Astrocyte of the hippocampus (primary cell): ENCODE measurements around the gene ACOX1.

Experiments
- DNase-seq: peaks from one replicate; pipeline ENCODE4 v3.0.0; 2011; ENCODE audit warnings: low read depth, low spot score

ACOX1 gene

GRCh38 chr17:76008630-76009425 is 29.9 kb upstream of the ACOX1 start:
- no peak for DNase-seq

DNA sequence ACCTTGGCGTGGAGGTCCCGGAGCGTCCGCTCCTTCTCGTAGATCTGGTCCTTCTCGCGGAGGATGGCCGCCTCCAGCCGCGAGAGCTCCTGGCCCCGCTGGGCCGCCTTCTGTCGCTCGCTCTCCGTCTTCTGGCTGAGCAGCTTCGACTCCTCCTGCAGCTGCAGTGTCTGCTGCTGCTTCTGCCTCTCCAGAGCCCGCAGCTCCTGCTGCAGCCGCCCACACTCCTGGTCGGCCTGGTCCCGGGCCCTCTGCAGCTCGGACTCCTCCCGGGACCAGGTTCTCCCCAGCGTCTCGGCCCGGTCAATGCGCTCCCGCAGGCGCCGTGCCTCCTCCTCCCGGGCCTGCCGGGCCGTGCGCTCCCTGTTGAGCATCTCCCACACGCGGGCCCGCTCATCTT is 29.2 kb upstream of the ACOX1 start:
- DNase-seq = no peak

DNA sequence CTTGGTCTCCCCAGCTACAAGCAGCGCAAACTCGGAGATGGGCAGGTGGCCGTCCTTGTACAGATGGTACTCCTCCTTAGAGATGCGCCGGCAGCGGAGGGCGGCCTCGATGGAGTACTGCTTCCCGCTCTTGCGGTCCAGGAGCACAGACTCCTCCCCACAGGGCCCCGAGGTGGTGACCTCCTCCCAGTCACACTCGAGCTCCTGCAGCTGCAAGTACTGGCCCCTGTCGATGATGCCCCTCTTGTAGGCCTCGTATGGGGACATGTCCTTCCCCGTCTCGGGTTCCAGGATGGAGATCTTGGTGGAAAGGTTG is 28.8 kb upstream of the ACOX1 start:
- DNase-seq = no peak

DNA sequence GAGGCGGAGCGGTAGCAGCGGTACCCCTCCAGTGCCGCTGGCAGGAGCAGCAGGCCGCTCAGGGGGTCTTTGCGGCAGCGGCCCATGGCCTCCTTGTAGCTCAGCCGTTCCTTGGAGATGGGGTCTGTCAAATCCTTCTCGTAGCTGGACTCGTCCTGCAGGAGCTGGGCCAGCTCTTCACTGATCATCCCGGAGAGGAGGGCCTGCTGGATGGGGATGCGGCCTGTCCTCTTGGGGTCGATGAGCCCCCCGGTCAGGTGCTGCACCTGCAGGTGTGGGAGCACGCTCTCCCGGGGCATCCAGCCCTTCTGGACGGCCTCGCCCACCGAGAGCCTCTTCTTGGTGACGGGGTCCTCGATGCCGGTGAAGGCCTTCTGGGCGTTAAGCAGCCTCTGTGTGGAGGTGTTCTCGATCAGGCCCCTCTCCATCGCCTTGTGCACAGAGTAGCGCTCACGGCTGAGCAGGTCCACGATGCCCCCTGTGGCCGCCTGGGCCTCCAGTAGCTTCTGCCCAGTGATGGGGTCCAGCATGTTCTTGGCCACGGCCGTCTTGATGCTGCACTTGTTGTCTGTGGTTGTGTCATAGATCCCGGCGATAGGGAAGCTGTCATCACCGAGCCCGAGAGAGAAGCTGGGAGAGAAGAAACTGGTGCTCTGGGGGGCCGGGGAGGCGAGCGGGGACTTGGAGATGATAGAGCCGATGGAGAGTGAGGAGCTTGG is 28.3 kb upstream of the ACOX1 start:
- no peak for DNase-seq

DNA sequence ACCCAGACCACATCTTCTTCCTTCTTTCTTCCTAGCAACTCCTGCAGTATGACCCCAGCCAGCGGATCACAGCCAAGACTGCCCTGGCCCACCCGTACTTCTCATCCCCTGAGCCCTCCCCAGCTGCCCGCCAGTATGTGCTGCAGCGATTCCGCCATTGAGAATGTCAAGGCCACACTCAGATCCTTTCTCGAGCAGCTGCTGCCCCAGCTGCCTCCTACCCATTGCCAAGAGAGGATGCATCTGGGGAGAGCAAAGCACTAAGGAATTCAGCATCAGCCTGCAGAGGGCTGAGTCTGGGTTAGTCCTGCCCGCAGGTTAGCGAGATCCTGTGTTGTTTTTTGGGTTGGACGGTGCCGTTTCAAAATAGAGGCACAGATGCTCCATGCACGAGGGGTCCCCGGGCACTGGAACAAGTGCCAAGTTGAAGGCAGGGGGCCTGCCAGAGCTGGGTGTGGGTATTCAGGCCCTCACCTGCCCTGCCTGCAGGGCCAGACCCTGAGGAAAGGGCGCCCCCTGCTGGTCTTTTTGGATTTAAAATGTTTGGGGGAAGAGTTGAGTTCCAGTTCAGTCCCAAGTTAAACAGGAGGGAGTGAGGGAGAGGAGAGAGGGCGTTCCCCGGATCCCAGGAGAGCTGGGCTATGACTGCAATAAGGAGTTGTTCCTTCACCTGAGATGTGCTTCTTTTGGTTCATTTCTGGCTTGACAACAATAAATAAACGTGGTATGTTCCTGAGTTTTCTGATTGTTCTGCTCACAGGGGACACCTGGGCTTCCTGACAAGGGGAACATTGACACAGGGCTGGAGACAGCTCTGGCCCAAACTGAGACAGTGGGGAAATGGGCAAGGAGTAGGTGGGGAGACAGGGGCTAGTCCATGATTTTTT is 26.5 kb upstream of the ACOX1 start:
- peak; percentile 84 for DNase-seq

DNA sequence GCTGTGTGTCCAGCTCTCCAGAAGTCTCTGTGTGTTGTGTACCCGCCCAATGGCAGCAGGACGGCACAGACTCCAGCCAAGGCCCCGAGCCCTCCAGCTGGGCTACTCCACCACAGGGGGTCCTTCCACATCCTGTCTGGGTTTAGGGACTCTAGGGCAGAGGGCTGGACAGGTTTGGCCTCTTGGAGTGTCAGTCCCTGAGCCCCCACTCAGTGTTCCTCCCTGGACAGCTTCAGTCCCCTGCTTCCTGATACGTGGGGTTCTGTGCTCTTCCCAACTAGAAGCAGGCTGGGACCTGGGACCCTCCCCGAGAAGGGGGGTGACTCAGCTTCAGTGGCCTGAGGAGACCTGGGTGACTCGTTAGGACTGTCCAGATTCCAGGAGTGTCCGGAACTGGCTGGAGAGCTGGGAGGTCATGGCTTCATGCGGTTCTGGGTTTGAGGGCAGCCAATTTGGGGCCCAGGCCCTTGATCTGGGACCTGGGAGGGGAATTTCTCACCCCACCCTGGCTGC is 25.8 kb upstream of the ACOX1 start:
- DNase-seq = no peak

DNA sequence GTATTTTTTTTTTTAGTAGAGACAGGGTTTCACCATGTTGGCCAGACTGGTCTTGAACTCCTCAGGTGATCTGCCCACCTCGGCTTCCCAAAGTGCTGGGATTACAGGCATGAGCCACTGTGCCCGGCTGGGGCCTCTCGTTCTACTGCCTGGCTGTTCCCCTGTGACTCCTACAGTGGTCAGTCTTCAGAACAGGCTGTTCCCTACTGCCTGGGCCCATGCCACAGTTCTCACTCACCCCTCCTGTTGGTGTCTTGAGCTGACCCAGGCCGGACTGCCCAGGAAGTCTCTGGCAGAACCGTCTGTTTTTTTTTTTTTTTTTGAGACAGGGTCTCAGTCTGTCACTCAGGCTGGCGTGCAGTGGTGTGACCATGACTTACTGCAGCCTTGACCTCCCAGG is 24.9 kb upstream of the ACOX1 start:
- no peak for DNase-seq

GRCh38 chr17:76002100-76002499 is 23.1 kb upstream of the ACOX1 start:
- no peak for DNase-seq

- DNase-seq = no peak
Measured at GRCh38 chr17:76000755-76001521, 22.0 kb upstream of the ACOX1 start, which contains the start of gene CDK3. Gene CDK3, plus strand, starts transcription at chr17:76000855. Its CDS starts 571 bp downstream, at chr17:76001426.

GRCh38 chr17:76000016-76000754 is 21.2 kb upstream of the ACOX1 start:
- DNase-seq = peak; percentile 53

GRCh38 chr17:75998327-75998795 is 19.4 kb upstream of the ACOX1 start:
- no peak for DNase-seq

GRCh38 chr17:75996665-75997590 is 18.0 kb upstream of the ACOX1 start:
- DNase-seq = peak; percentile 76

DNA sequence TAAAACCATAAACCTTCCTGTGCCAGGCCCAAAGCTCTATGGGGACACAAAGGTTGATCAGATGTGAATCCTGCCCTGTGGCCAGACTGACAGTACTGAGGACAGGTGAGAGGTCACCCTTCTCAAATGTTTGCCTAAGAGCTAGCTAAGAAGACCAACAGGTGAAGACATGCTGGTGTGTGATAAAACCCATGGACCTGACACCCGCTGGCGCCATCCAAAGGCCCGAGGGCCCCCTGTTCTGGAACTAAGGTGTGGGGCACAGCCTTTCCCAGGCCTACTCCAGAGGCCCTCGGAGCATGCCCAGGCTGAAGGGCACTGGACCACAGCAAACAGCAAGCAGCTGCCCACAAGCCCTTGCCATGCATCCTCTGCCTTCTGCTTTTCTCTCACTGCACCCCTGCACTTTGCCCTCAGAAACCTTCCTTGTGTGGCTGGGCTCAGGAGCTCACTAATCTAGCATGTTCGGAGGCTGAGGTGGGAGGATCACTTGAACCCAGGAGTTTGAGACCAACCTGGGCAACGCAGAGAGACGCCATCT is 16.5 kb upstream of the ACOX1 start:
- no peak for DNase-seq

- no peak for DNase-seq
Measured at GRCh38 chr17:75994802-75995370, 15.9 kb upstream of the ACOX1 start.

- no peak for DNase-seq
Measured at GRCh38 chr17:75991396-75991795, 12.4 kb upstream of the ACOX1 start.

DNA sequence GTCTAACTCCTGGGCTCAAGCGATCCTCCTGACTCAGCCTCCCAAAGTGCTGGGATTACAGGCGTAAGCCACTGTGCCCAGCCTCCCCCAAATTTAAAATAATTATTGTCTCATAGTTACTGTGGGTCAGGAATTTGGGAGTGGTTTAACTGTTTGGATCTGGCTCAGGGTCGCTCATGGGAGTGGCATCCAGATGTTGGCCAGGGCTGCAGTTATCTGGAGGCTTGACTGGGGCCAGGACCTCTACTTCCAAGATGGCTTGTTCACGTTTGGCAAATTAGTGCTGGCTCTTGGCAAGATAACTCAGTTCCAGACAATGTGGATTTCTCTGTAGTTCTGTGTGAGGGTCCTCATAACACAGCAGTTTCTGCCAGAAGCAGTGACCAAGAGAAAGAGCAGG is 8.1 kb upstream of the ACOX1 start:
- DNase-seq = no peak

DNA sequence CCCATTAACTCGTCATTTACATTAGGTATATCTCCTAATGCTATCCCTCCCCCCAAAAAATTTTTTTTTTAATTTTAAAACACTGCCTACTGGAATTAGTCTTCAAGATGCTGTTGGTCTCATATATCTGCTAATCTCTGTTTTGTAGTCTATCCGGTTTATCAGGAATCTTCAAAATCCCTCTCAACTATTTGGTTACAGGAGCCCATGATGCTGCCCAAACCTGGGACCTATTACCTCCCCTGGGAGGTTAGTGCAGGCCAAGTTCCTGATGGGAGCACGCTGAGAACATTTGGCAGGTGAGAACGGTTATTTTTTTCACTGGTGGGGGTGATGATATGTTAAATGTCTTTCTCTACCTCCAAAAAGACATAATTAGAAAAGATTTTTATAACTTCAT is 7.0 kb upstream of the ACOX1 start:
- DNase-seq = no peak

- DNase-seq = peak; percentile 71
Measured at GRCh38 chr17:75983501-75984181, 4.7 kb upstream of the ACOX1 start.
